Caco-2 (cell line): Measurements from ENCODE around the gene CCDC200. TPM values are rescaled to one million over a fixed set of nuclear protein-coding genes. Genes with fewer than 3 reads are reported as not detected.

Experiments
- BruUV-seq: library from RNA; stranded (reverse); fragments of 400-500 nt; replicated peaks from 2 replicates; lab custom pipeline; 2021; lab: Mats Ljungman, UMichigan
- CTCF ChIA-PET: fragments of 300-600 bp; sonication (Branson Sonifier 250); formaldehyde crosslinking; loops from one replicate; lab custom pipeline; 2022; ENCODE audit warnings: antibody characterized with exemption; lab: Charles Lee
- POLR2A ChIA-PET: fragments of 300-600 bp; sonication (Branson Sonifier 250); formaldehyde crosslinking; loops from one replicate; lab custom pipeline; 2022; ENCODE audit warnings: antibody characterized with exemption; lab: Charles Lee
- DNase-seq, 2 experiments: peaks; one replicate each; pipeline versions ENCODE4 v3.0.0 to v3.0.0-alpha.2; 2020 to 2022
- H3K27me3 ChIP-seq: replicated peaks from 2 replicates; pipeline ENCODE4 v1.6.0; 2011; ENCODE audit warnings: low read length; ENCODE audit not compliant: control insufficient read depth, insufficient read depth
- H3K36me3 ChIP-seq: 2 replicates; pipeline ENCODE4 v1.5.1; 2011; ENCODE audit warnings: low read length; ENCODE audit not compliant: control insufficient read depth, insufficient read depth
- H3K4me1 ChIP-seq: fragments of 250-450 bp; sonication (Bioruptor Pico); 2 replicates; pipeline ENCODE4 v1.5.1; 2020; ENCODE audit warnings: mild to moderate bottlenecking
- H3K4me3 ChIP-seq: 2 replicates; pipeline ENCODE4 v1.5.1; 2011; ENCODE audit warnings: low read depth, mild to moderate bottlenecking, control low read depth, low read length
- H3K9me3 ChIP-seq: fragments of 250-450 bp; sonication (Bioruptor Pico); 2 replicates; pipeline ENCODE4 v1.5.1; 2020; ENCODE audit warnings: mild to moderate bottlenecking, moderate library complexity
- H3K27ac Mint-ChIP-seq: one replicate; pipeline ENCODE4 v1.8.0; 2022; ENCODE audit warnings: mixed read lengths; ENCODE audit not compliant: unreplicated experiment
- H3K27me3 Mint-ChIP-seq: one replicate; pipeline ENCODE4 v1.8.0; 2022; ENCODE audit warnings: mixed read lengths; ENCODE audit not compliant: insufficient read depth, unreplicated experiment
- H3K36me3 Mint-ChIP-seq: one replicate; pipeline ENCODE4 v1.8.0; 2022; ENCODE audit warnings: mild to moderate bottlenecking, mixed read lengths; ENCODE audit not compliant: insufficient read depth, unreplicated experiment
- H3K4me1 Mint-ChIP-seq: one replicate; pipeline ENCODE4 v1.8.0; 2022; ENCODE audit warnings: low read depth, mixed read lengths; ENCODE audit not compliant: unreplicated experiment
- H3K4me3 Mint-ChIP-seq: one replicate; pipeline ENCODE4 v1.8.0; 2022; ENCODE audit warnings: mild to moderate bottlenecking, moderate library complexity, mixed read lengths; ENCODE audit not compliant: unreplicated experiment
- H3K9me3 Mint-ChIP-seq: one replicate; pipeline ENCODE4 v1.8.0; 2022; ENCODE audit warnings: mixed read lengths; ENCODE audit not compliant: unreplicated experiment
- CTCF ChIP-seq, 2 experiments: fragments of 200-600 bp in 1 of 2; IDR thresholded peaks; 1 replicate in 1 of 2; 2 replicates in 1 of 2; pipeline versions ENCODE4 v1.5.1 to v1.8.0; 2011 to 2022; ENCODE audit warnings: antibody characterized with exemption in 1 of 2, control low read depth in 1 of 2, inconsistent platforms in 1 of 2, low read depth in 1 of 2, low read length in 1 of 2, mild to moderate bottlenecking in 1 of 2, moderate library complexity in 1 of 2; ENCODE audit not compliant: insufficient read depth in 1 of 2, severe bottlenecking in 1 of 2, unreplicated experiment in 1 of 2
- intact Hi-C: fragments of 100-400 bp; cut with micrococcal nuclease; formaldehyde crosslinking; loops from one replicate; pipeline ENCODE4 v1.10.0; 2022; ENCODE audit not compliant: unreplicated experiment
- total RNA-seq: library from RNA; stranded (reverse); gene quantifications from 2 replicates; pipeline ENCODE4 v1.2.3, GENCODE V29; 2022

CCDC200 gene
- total RNA-seq, 1 experiment from 2014 or later: not detected

- Histone ChIP-seq H3K36me3 (no peaks in the 10 kb centered on the region), H3K9me3 (no peaks in the 10 kb centered on the region), H3K27me3 (no peaks in the 10 kb centered on the region), H3K4me1 (peaks cover 46% of the 10 kb centered on the region), H3K4me3 (peak overlapping the region; percentile 59)
- peak in 1 of 2 experiments; percentile 59 for TF ChIP-seq CTCF (IDR thresholded peaks at IDR 0.05; ENCODE audit: insufficient read depth in 1 of 2, low read depth in 1 of 2, low read length in 1 of 2, severe bottlenecking in 1 of 2, unreplicated experiment in 1 of 2)
- ChIA-PET POLR2A (interaction anchor here (0.6 to 2.1 kb wide), 9 partner anchors 19 to 190 kb away, joined by 3 to 26 read pairs (median 5); partner anchors contain the start of genes BRCA1 and TMEM106A), CTCF (interaction anchor here (0.6 to 1.9 kb wide), 3 partner anchors 40 to 144 kb away, joined by 5 to 10 read pairs (median 5); partner anchors contain the start of gene TMEM106A)
- Mint-ChIP-seq H3K4me3 (no peak overlapping the region), H3K27ac (no peak overlapping the region), H3K9me3 (no peaks in the 10 kb centered on the region), H3K27me3 (no peaks in the 10 kb centered on the region), H3K36me3 (peaks cover 22% of the 10 kb centered on the region), H3K4me1 (peaks cover 31% of the 10 kb centered on the region)
- intact Hi-C loops: loop anchor here (1.0 to 5.0 kb wide), 2 partner anchors 40 to 190 kb away; no protein-coding TSS in a partner anchor
- BruUV-seq: TSS peak; percentile 79
- peak in 1 of 2 experiments; percentile 53 for DNase-seq
Measured at GRCh38 chr17:43171586-43172487, 56.6 kb downstream of the CCDC200 start.

Other genes starting within 250 kb of the CCDC200 start
- 1.1 and 1.2 TPM in 2 replicates for gene PTGES3L, start 248.5 kb downstream of the CCDC200 start, total RNA-seq
- 17.6 and 18.2 TPM in 2 replicates for gene RUNDC1, start 248.1 kb downstream of the CCDC200 start, total RNA-seq
- gene RPL27, start 230.2 kb downstream of the CCDC200 start, total RNA-seq: 1,565 and 1,613 TPM in 2 replicates
- gene IFI35, start 221.8 kb downstream of the CCDC200 start, total RNA-seq: 9.4 and 10.2 TPM in 2 replicates
- gene VAT1, start 206.2 kb downstream of the CCDC200 start, total RNA-seq: 227 and 236 TPM in 2 replicates
- gene RND2, start 203.4 kb downstream of the CCDC200 start, total RNA-seq: 1.2 and 1.7 TPM in 2 replicates
- gene BRCA1, start 103.3 kb downstream of the CCDC200 start, total RNA-seq: 50.8 and 51.1 TPM in 2 replicates
- 53.9 and 55.4 TPM in 2 replicates for gene NBR1, start 57.4 kb downstream of the CCDC200 start, total RNA-seq
- gene TMEM106A, start 16.7 kb downstream of the CCDC200 start, total RNA-seq: 6.9 and 8.0 TPM in 2 replicates
- gene RNU2-1, start 5.4 kb upstream of the CCDC200 start, total RNA-seq: 4,208 and 4,542 TPM in 2 replicates
- 16.0 and 19.9 TPM in 2 replicates for gene ARL4D, start 170.4 kb upstream of the CCDC200 start, total RNA-seq